GM21360 (cell line): ENCODE measurements around the gene GFI1.
"Not testable (repeated sequence)": the region's sequence is repeated elsewhere in the genome, so short reads cannot be mapped to it uniquely, and the experiment has no call there.

Source experiments
- ATAC-seq: cut with Tn5 transposase; IDR thresholded peaks from one replicate; pipeline ENCODE4 v1.9.1; 2021; ENCODE audit warnings: mild to moderate bottlenecking, moderate library complexity; ENCODE audit not compliant: unreplicated experiment

Gene GFI1

GRCh38 chr1:92466683-92467352 lies 19.9 kb downstream of the GFI1 start:
- ATAC-seq, result no peak

GRCh38 chr1:92465256-92465647 lies 21.5 kb downstream of the GFI1 start:
- no peak for ATAC-seq

GRCh38 chr1:92464588-92465255 lies 22.0 kb downstream of the GFI1 start:
- ATAC-seq, result no peak

- peak; percentile 66 for ATAC-seq
Observed at GRCh38 chr1:92461364-92462097, 25.2 kb downstream of the GFI1 start.

GRCh38 chr1:92459871-92460320 lies 26.8 kb downstream of the GFI1 start:
- no peak for ATAC-seq

GRCh38 chr1:92458146-92458545 lies 28.6 kb downstream of the GFI1 start:
- ATAC-seq, result no peak

- ATAC-seq, result no peak
Observed at GRCh38 chr1:92447976-92448375, 38.7 kb downstream of the GFI1 start.

GRCh38 chr1:92447033-92447681 lies 39.6 kb downstream of the GFI1 start:
- ATAC-seq, result no peak

- ATAC-seq, result no peak
Observed at GRCh38 chr1:92446546-92446945, 40.2 kb downstream of the GFI1 start.

GRCh38 chr1:92445865-92446264 lies 40.9 kb downstream of the GFI1 start:
- ATAC-seq, result no peak

GRCh38 chr1:92444351-92444750 lies 42.4 kb downstream of the GFI1 start:
- no peak for ATAC-seq

- ATAC-seq, result no peak
Observed at GRCh38 chr1:92443893-92444292, 42.8 kb downstream of the GFI1 start.

GRCh38 chr1:92442351-92442750 lies 44.4 kb downstream of the GFI1 start:
- no peak for ATAC-seq

GRCh38 chr1:92441697-92442342 lies 44.9 kb downstream of the GFI1 start:
- no peak for ATAC-seq

- ATAC-seq, result no peak
Observed at GRCh38 chr1:92441316-92441696, 45.4 kb downstream of the GFI1 start.

GRCh38 chr1:92439291-92439690 lies 47.4 kb downstream of the GFI1 start:
- ATAC-seq, result no peak

GRCh38 chr1:92434572-92434971 lies 52.2 kb downstream of the GFI1 start:
- not testable (repeated sequence) for ATAC-seq

GRCh38 chr1:92430030-92430429 lies 56.7 kb downstream of the GFI1 start:
- no peak for ATAC-seq

GRCh38 chr1:92425617-92426016 lies 61.1 kb downstream of the GFI1 start:
- no peak for ATAC-seq
